Muscle layer of duodenum (tissue), 2 donors: ENCODE data around the gene GRXCR2.
"Not testable (repeated sequence)": the region's sequence is repeated elsewhere in the genome, so short reads cannot be mapped to it uniquely, and the experiment has no call there.

Source experiments
- H3K27ac ChIP-seq: one replicate; pipeline ENCODE4 v1.7.0; 2013; ENCODE audit warnings: mild to moderate bottlenecking, low read length
- H3K27me3 ChIP-seq: one replicate; pipeline ENCODE4 v1.7.0; 2013; ENCODE audit warnings: low read depth, mild to moderate bottlenecking, control low read depth, low read length
- H3K36me3 ChIP-seq, 2 donors: one replicate each; pipeline ENCODE4 v1.7.0; 2013; ENCODE audit warnings: low read length in 2 of 2, control low read depth in 1 of 2, mild to moderate bottlenecking in 1 of 2; ENCODE audit not compliant: insufficient read depth in 2 of 2, control insufficient read depth in 1 of 2
- H3K4me1 ChIP-seq, 2 donors: one replicate each; pipeline ENCODE4 v1.7.0; 2013; ENCODE audit warnings: low read length in 2 of 2, mild to moderate bottlenecking in 2 of 2, control low read depth in 1 of 2, moderate library complexity in 1 of 2; ENCODE audit not compliant: insufficient read depth in 2 of 2, control insufficient read depth in 1 of 2
- H3K4me3 ChIP-seq, 2 donors: one replicate each; pipeline ENCODE4 v1.7.0; 2013; ENCODE audit warnings: low read length in 2 of 2, low read depth in 1 of 2, mild to moderate bottlenecking in 1 of 2
- H3K9me3 ChIP-seq, 2 donors: one replicate each; pipeline ENCODE4 v1.7.0; 2013; ENCODE audit warnings: low read length in 2 of 2, control low read depth in 1 of 2, mild to moderate bottlenecking in 1 of 2; ENCODE audit not compliant: control insufficient read depth in 1 of 2
- donor health status: healthy.

The GRXCR2 gene

GRCh38 chr5:145874765-145875164, 2.0 kb upstream of the GRXCR2 start:
- Histone ChIP-seq H3K27ac (no peak overlapping the region), H3K36me3 (no peaks in the 10 kb centered on the region), H3K27me3 (no peaks in the 10 kb centered on the region), H3K4me3 (no peak overlapping the region), H3K4me1 (no peaks in the 10 kb centered on the region), H3K9me3 (no peaks in the 10 kb centered on the region)

DNA sequence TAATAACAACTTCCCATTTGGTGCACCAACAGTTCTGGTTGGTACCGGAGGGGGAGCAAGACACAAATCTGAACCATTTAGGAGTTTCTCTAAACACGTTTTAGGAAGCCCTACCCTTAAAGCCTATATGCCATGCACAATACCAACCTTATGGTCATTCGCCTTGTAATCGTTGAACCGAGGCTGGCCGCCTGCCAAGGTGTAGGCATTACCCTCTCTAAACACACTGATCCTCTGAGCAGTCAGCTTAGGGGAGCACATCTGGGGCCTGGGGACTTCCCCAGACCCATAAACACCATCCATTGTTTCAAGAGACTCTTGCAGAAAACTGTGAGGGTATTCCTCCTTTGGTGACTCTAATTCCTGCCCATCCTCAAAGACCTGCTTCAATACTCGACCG, 328 bp downstream of the GRXCR2 start:
- H3K36me3 ChIP-seq: no peaks in the 10 kb centered on the region
- no peaks in the 10 kb centered on the region for H3K27me3 ChIP-seq
- no peaks in the 10 kb centered on the region for H3K4me1 ChIP-seq
- H3K27ac ChIP-seq: no peak overlapping the region
- no peak overlapping the region for H3K4me3 ChIP-seq
- H3K9me3 ChIP-seq: no peaks in the 10 kb centered on the region

GRCh38 chr5:145869753-145870152, 3.1 kb downstream of the GRXCR2 start:
- Histone ChIP-seq H3K4me3 (no peak overlapping the region), H3K36me3 (no peaks in the 10 kb centered on the region)

GRCh38 chr5:145867806-145868205, 5.0 kb downstream of the GRXCR2 start:
- Histone ChIP-seq H3K27me3 (no peaks in the 10 kb centered on the region), H3K27ac (no peak overlapping the region), H3K36me3 (no peaks in the 10 kb centered on the region), H3K4me3 (no peak overlapping the region), H3K9me3 (no peaks in the 10 kb centered on the region), H3K4me1 (no peaks in the 10 kb centered on the region)

More at GRCh38 chr5:145869753-145870152, 3.1 kb downstream of the GRXCR2 start:
- H3K9me3 ChIP-seq: no peaks in the 10 kb centered on the region
- no peak overlapping the region for H3K27ac ChIP-seq
- no peaks in the 10 kb centered on the region for H3K4me1 ChIP-seq
- H3K27me3 ChIP-seq: no peaks in the 10 kb centered on the region

DNA sequence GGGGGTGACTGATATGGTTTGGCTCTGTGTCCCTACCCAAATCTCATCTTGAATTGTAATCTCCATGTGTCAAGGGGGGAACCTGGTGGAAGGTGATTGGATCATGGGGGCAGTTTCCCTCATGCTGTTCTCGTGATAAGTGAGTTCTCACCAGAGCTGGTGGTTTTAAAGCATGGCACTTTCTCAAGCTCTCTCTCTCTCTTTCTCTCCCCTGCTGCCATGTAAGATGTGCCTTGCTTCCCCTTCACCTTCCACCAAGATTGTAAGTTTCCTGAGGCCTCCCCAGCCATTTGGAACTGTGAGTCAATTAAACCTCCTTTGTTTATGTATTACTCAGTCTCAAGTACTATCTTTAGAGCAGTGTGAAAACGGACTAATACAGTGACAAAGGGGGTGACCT, 8.4 kb downstream of the GRXCR2 start:
- H3K4me1 ChIP-seq, H3K27me3 ChIP-seq, H3K27ac ChIP-seq, H3K4me3 ChIP-seq, H3K9me3 ChIP-seq, H3K36me3 ChIP-seq: not testable (repeated sequence)

GRCh38 chr5:145863003-145863402, 9.8 kb downstream of the GRXCR2 start:
- H3K4me3 ChIP-seq: no peak overlapping the region
- H3K27me3 ChIP-seq: no peaks in the 10 kb centered on the region
- no peaks in the 10 kb centered on the region for H3K36me3 ChIP-seq
- H3K9me3 ChIP-seq: no peaks in the 10 kb centered on the region
- no peaks in the 10 kb centered on the region for H3K4me1 ChIP-seq
- no peak overlapping the region for H3K27ac ChIP-seq

DNA sequence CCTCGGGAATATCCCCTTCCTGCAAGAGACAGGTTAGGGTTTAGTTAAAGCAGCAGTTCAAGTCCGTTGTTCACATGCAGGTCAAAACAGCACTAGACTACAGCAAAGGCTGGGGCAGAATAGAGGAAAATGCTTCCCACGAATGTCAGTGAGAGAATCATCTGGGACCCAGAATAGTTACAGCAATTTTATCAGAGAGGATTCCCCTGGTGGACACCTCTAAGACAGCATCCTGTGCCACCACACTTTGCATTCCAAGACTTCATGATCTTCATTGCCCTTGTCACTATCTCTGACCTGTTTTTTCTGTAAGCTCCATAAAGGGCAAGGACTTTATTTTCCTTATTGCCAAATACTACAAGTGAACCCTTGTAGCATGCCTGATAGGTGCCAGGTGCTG, 12.9 kb downstream of the GRXCR2 start:
- no peak overlapping the region for H3K27ac ChIP-seq
- H3K4me3 ChIP-seq: no peak overlapping the region
- H3K36me3 ChIP-seq: no peaks in the 10 kb centered on the region
- H3K9me3 ChIP-seq: no peaks in the 10 kb centered on the region
- H3K27me3 ChIP-seq: no peaks in the 10 kb centered on the region
- peaks cover 0 to 7% of the 10 kb centered on the region in 2 donors for H3K4me1 ChIP-seq

- H3K27me3 ChIP-seq: no peaks in the 10 kb centered on the region
- no peak overlapping the region for H3K27ac ChIP-seq
- H3K36me3 ChIP-seq: no peaks in the 10 kb centered on the region
- no peak overlapping the region for H3K4me3 ChIP-seq
- peaks cover 0 to 11% of the 10 kb centered on the region in 2 donors for H3K4me1 ChIP-seq
- H3K9me3 ChIP-seq: no peaks in the 10 kb centered on the region
Measured at GRCh38 chr5:145859453-145859852, 13.4 kb downstream of the GRXCR2 start.

DNA sequence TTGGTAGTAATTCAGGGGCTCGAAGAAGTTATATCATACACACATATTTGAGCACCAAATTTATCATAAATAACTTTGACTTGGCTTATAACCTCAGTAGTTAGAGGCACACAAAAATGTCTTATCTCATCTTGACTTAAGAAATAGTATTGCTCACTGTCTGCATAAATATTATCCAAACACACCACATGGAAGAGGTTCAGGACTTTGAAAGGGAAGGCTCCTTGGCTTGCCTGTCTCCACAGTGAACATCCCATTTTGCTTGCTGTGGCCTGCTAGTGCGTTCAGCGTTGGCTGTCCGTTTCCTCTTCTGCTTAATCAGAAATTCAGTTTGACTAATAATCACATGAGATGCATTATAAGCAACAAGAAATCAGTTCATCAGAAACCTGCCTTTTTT, 13.9 kb downstream of the GRXCR2 start:
- Histone ChIP-seq H3K36me3 (no peaks in the 10 kb centered on the region), H3K4me3 (no peak overlapping the region), H3K27ac (no peak overlapping the region), H3K27me3 (no peaks in the 10 kb centered on the region), H3K9me3 (no peaks in the 10 kb centered on the region), H3K4me1 (peaks cover 0 to 12% of the 10 kb centered on the region in 2 donors)

GRCh38 chr5:145856285-145856818, 16.5 kb downstream of the GRXCR2 start:
- no peaks in the 10 kb centered on the region for H3K27me3 ChIP-seq
- H3K4me3 ChIP-seq: peak overlapping the region; percentile 43 to 53
- no peaks in the 10 kb centered on the region for H3K36me3 ChIP-seq
- H3K9me3 ChIP-seq: no peaks in the 10 kb centered on the region
- no peak overlapping the region for H3K27ac ChIP-seq
- peaks cover 0 to 12% of the 10 kb centered on the region in 2 donors for H3K4me1 ChIP-seq

- H3K4me1 ChIP-seq: peaks cover 0 to 12% of the 10 kb centered on the region in 2 donors
- H3K27me3 ChIP-seq: no peaks in the 10 kb centered on the region
- H3K9me3 ChIP-seq: no peaks in the 10 kb centered on the region
- H3K4me3 ChIP-seq: peak overlapping the region; percentile 43 to 53
- H3K36me3 ChIP-seq: no peaks in the 10 kb centered on the region
- peak overlapping the region; percentile 33 for H3K27ac ChIP-seq
Measured at GRCh38 chr5:145855763-145856267, 17.0 kb downstream of the GRXCR2 start.

- Histone ChIP-seq H3K9me3 (no peaks in the 10 kb centered on the region), H3K4me3 (no peak overlapping the region), H3K27ac (no peak overlapping the region)
Measured at GRCh38 chr5:145854651-145855258, 18.1 kb downstream of the GRXCR2 start.

More at GRCh38 chr5:145854651-145855258, 18.1 kb downstream of the GRXCR2 start:
- Histone ChIP-seq H3K4me1 (peaks cover 0 to 12% of the 10 kb centered on the region in 2 donors), H3K36me3 (no peaks in the 10 kb centered on the region), H3K27me3 (no peaks in the 10 kb centered on the region)
